BJ (cell line): Measurements from ENCODE around the gene TRIM23. TPM values are rescaled to one million over a fixed set of nuclear protein-coding genes. Genes with fewer than 3 reads are reported as not detected.

ENCODE experiments used
- CTCF ChIA-PET: fragments of 350-600 bp; formaldehyde crosslinking; extraction: SDS; loops from one replicate; lab custom pipeline; 2021; ENCODE audit warnings: antibody characterized with exemption, inconsistent platforms; lab: Yijun Ruan, JAX
- POLR2A ChIA-PET: fragments of 300-600 bp; sonication (Branson Sonifier 250); formaldehyde crosslinking; extraction: SDS; loops from one replicate; lab custom pipeline; 2021; ENCODE audit warnings: antibody characterized with exemption; lab: Charles Lee
- DNase-seq: peaks from one replicate; pipeline ENCODE4 v3.0.0-alpha.2; 2011; ENCODE audit warnings: low read depth
- H3K27me3 ChIP-seq: 2 replicates; pipeline ENCODE4 v1.6.0; 2011; ENCODE audit warnings: low read length; ENCODE audit not compliant: control insufficient read depth, insufficient read depth
- H3K36me3 ChIP-seq: 2 replicates; pipeline ENCODE4 v1.5.1; 2011; ENCODE audit warnings: low read length; ENCODE audit not compliant: control insufficient read depth, insufficient read depth
- H3K4me3 ChIP-seq: 2 replicates; pipeline ENCODE4 v1.5.1; 2011; ENCODE audit warnings: low read depth, mild to moderate bottlenecking, control low read depth, low read length
- CTCF ChIP-seq: IDR thresholded peaks from 2 replicates; pipeline ENCODE4 v1.5.1; 2011; ENCODE audit warnings: low read depth, mild to moderate bottlenecking, control low read depth, inconsistent platforms, low read length, moderate library complexity; ENCODE audit not compliant: insufficient read depth
- polyA plus RNA-seq: library from polyadenylated mRNA; depleted of rRNA; stranded (reverse); fragments of >200 nt; gene quantifications from 2 replicates; pipeline ENCODE4 v1.2.3, GENCODE V29; 2011; rRNA removed
- small RNA-seq: library from RNA; depleted of rRNA; stranded (forward); fragments of <200 nt; gene quantifications from one replicate; pipeline ENCODE3, GENCODE V24; 2012; ENCODE audit warnings: low replicate concordance, low read depth; ENCODE audit not compliant: insufficient read length

The TRIM23 gene
- polyA plus RNA-seq, 1 experiment = 15.2 TPM

DNA sequence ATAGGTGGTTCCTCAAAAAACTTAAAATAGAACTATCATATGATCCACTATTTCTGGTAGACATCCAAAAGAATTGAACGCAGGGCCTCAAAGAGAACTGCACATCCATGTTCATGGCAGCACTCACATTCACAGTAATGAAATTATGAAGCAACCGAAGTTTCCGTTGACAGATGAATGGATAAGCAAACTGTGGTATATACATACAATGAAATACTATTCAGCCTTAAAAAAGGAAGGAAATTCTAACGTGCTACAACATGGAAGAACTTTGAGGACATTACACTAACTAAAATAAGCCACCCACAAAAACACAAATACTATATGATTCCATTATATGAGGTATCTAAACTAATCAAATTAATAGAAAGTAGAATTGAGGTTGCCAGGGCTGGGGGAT is 79.7 kb downstream of the TRIM23 start:
- no peak for DNase-seq
- CTCF ChIA-PET = interaction anchor here (0.6 kb wide), 1 partner anchor 372 kb away, joined by 3 read pairs; no protein-coding TSS in a partner anchor
- POLR2A ChIA-PET = no interaction called here
- Histone ChIP-seq H3K27me3 (no peaks in the 10 kb centered on the region), H3K4me3 (no peak overlapping the region), H3K36me3 (no peaks in the 10 kb centered on the region)
- TF ChIP-seq CTCF = no peak

- no peak overlapping the region for H3K4me3 ChIP-seq
- no peaks in the 10 kb centered on the region for H3K27me3 ChIP-seq
- TF ChIP-seq CTCF = no peak
- POLR2A ChIA-PET = no interaction called here
- DNase-seq = no peak
- H3K36me3 ChIP-seq = no peaks in the 10 kb centered on the region
- CTCF ChIA-PET = interaction anchor here (1.3 kb wide), 1 partner anchor 59 kb away, joined by 3 read pairs; no protein-coding TSS in a partner anchor
Observed at GRCh38 chr5:65539827-65540226, 84.3 kb downstream of the TRIM23 start.

Small RNAs within 50 kb of the gene (small RNA-seq; reads per million reads assigned to genes)
- not detected for gene RNU6-540P

Other genes with a start within 250 kb of the TRIM23 start
- 26.2 and 28.0 TPM in 2 replicates for gene ADAMTS6, start 142.4 kb downstream of the TRIM23 start, polyA plus RNA-seq
- gene CENPK, start 61.2 kb downstream of the TRIM23 start, polyA plus RNA-seq = 4.8 and 7.1 TPM in 2 replicates
- gene PPWD1, start 61.0 kb downstream of the TRIM23 start, polyA plus RNA-seq = 2.5 and 8.7 TPM in 2 replicates
- 0.58 and 1.8 TPM in 2 replicates for gene SHLD3, start 694 bp upstream of the TRIM23 start, polyA plus RNA-seq
- 9.8 and 17.7 TPM in 2 replicates for gene TRAPPC13, start 694 bp upstream of the TRIM23 start, polyA plus RNA-seq
- 6.5 and 14.0 TPM in 2 replicates for gene SGTB, start 97.8 kb upstream of the TRIM23 start, polyA plus RNA-seq
- gene NLN, start 97.9 kb upstream of the TRIM23 start, polyA plus RNA-seq = 15.4 and 20.2 TPM in 2 replicates